Psoas muscle (tissue), 8 donors: ENCODE measurements around the gene CAMTA1. TPM values are rescaled to one million over a fixed set of nuclear protein-coding genes. Genes with fewer than 3 reads are reported as not detected.

Source experiments
- ATAC-seq, 4 donors: fragments of 200-7000 bp; cut with Tn5 transposase; one replicate each; pipeline ENCODE4 v1.9.1; 2020; ENCODE audit warnings: moderate library complexity in 3 of 4, mild to moderate bottlenecking in 2 of 4
- DNase-seq, 2 donors: peaks; one replicate each; pipeline ENCODE4 v3.0.0-alpha.2; 2020
- H3K27ac ChIP-seq: fragments of 200-600 bp; one replicate; pipeline ENCODE4 v1.8.0; 2022
- H3K27me3 ChIP-seq, 3 donors: fragments of 200-600 bp in 1 of 3; one replicate each; pipeline versions ENCODE4 v1.6.1 to v1.8.0; 2013 to 2022; ENCODE audit warnings: low read length in 2 of 3, mild to moderate bottlenecking in 2 of 3, moderate library complexity in 1 of 3; ENCODE audit not compliant: insufficient read depth in 3 of 3
- H3K36me3 ChIP-seq, 2 donors: fragments of 200-600 bp in 1 of 2; one replicate each; pipeline versions ENCODE4 v1.6.1 to v1.8.0; 2013 to 2022; ENCODE audit warnings: low read depth in 1 of 2, mild to moderate bottlenecking in 1 of 2, moderate library complexity in 1 of 2; ENCODE audit not compliant: insufficient read depth in 1 of 2
- H3K4me1 ChIP-seq: fragments of 200-600 bp; one replicate; pipeline ENCODE4 v1.8.0; 2022
- H3K4me3 ChIP-seq: fragments of 200-600 bp; one replicate; pipeline ENCODE4 v1.8.0; 2022; ENCODE audit warnings: mild to moderate bottlenecking
- H3K9me3 ChIP-seq: fragments of 200-600 bp; one replicate; pipeline ENCODE4 v1.8.0; 2022
- WGBS, 3 donors: extraction: QIAGEN DNeasy Blood & Tissue Kit; methylation state at CpG; one replicate each; pipeline versions ENCODE4 v1.1.6 to v1.1.7; 2013; 5-methylcytosine and 5-hydroxymethylcytosine counted together
- intact Hi-C, 2 donors: fragments of 100-400 bp; cut with DNase I; formaldehyde crosslinking; loops; one replicate each; pipeline versions ENCODE4 v1.11.0 to v1.14.2; 2022
- polyA plus RNA-seq, 3 donors: library from polyadenylated mRNA; stranded (reverse); fragments of 200-250 nt; gene quantifications; one replicate each; pipeline ENCODE4 v1.2.3, GENCODE V29; 2013
- total RNA-seq, 4 donors: library from RNA; stranded (reverse); fragmentation: NEBNext Ultra II Directional in 2 of 4; extraction: Animal tissue kit (Norgen Biotek cat#: 25700) in 2 of 4; gene quantifications; one replicate each; pipeline versions ENCODE4 v1.2.1 to v1.2.4, GENCODE V29; 2021 to 2023
- TF ChIP-seq, protein P1 (sequence below): fragments of 200-600 bp; IDR thresholded peaks from one replicate; pipeline ENCODE4 v1.8.0; 2022; ENCODE audit warnings: antibody characterized with exemption
- donor health status: healthy with polysubstance abuse.
- donor health status: DM: no; HTN: no; CAD: no; lungs with moderate emphysema.
- donor health status: Bipolar disorder and iron deficiency.
- donor health status: healthy.
- donor health status: DM: yes; HTN: yes; CAD: no.
- donor health status: DM: no; HTN: no; CAD: no.
- donor health status: DM: no; HTN: no; CAD: no.
- donor health status: DM: yes; HTN: yes; CAD: no.

Gene CAMTA1
- total and polyA plus RNA-seq, 7 donors: 64.6 to 206 (median 76.5) TPM

DNA sequence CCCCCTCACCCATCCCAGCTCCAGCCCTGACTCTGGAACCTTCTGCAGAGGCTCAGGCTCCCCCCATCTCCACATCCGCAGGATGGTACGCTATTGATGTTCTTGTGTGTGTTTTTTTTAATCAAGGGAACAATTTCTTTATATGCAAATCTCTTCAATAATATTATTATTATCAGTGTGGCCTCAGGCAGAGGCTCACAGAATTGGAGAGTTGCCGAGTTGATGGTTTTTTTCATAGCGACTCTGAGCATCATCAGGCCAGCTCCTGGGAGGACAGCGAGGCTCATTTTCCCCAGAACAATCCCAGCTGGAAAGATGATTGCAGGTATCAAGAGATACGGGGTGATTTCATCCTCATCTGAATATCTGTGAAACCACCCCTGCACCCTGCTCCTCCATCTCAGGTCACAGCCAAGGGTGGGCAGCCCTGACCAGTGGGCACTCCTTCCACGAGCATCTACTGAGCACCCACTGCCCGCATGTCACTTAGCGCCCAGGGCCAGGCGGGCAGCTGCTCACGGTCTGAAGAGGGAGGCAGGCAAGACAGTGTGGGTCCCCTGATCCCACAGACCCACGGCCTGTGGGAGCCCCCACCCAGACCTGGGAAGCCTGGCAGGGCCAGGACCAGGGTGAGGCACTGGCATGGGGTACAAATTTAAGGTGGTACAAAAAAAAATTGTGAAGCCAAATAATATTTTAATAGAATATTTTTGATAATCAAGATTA is 740.2 kb downstream of the CAMTA1 start:
- H3K27ac ChIP-seq: no peak overlapping the region
- no peak for ATAC-seq
- H3K9me3 ChIP-seq: no peaks in the 10 kb centered on the region
- no peaks in the 10 kb centered on the region for H3K4me1 ChIP-seq
- H3K4me3 ChIP-seq: no peak overlapping the region
- peaks cover 0 to 4% (median 0%) of the 10 kb centered on the region in 3 donors for H3K27me3 ChIP-seq
- intact Hi-C loops: no loop called here
- TF ChIP-seq, protein P1, sequence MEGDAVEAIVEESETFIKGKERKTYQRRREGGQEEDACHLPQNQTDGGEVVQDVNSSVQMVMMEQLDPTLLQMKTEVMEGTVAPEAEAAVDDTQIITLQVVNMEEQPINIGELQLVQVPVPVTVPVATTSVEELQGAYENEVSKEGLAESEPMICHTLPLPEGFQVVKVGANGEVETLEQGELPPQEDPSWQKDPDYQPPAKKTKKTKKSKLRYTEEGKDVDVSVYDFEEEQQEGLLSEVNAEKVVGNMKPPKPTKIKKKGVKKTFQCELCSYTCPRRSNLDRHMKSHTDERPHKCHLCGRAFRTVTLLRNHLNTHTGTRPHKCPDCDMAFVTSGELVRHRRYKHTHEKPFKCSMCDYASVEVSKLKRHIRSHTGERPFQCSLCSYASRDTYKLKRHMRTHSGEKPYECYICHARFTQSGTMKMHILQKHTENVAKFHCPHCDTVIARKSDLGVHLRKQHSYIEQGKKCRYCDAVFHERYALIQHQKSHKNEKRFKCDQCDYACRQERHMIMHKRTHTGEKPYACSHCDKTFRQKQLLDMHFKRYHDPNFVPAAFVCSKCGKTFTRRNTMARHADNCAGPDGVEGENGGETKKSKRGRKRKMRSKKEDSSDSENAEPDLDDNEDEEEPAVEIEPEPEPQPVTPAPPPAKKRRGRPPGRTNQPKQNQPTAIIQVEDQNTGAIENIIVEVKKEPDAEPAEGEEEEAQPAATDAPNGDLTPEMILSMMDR: no peak
- peak in 1 of 2 donors; percentile 23 for DNase-seq
- no peaks in the 10 kb centered on the region for H3K36me3 ChIP-seq
- WGBS, 3 donors: 84 to 90% (median 88%) methylated on average over 12 of the region's 12 CpGs

DNA sequence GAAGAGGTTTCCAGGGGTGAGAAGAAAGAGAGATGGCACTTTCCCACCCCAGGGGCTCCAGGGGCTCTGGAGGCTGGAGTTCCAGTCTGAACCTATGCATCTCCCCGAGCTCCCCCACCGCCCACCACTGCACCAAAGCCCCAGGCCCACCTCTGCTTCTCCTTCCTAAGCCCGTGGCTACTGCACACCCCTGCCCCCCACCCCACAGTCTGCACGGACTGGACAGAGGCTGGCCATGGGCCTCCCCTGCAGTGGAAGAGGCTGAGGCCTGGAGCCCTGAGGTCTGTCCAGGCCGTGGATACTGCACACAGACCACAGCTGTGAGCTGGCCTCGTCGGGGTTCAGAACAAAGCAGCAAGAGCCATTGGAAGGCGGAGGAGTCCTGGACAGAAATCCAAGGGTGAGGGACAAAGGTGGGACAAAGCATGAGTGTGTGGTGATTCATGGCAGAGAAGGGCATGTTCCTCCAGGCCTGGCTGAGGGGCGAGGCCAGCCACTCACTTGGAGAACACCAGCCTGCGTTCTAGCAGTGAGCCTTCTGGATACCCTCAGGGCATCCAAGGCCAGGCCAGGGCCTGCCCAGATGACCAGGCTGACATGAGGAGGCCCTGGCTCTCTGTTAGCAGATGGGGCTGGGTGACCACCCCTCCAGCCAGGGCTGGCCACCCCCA is 741.1 kb downstream of the CAMTA1 start:
- TF ChIP-seq, protein P1: no peak
- ATAC-seq (no peak), DNase-seq (peak in 1 of 2 donors; percentile 39)
- intact Hi-C loops: no loop called here
- no peak overlapping the region for H3K4me3 ChIP-seq
- H3K27me3 ChIP-seq: peaks cover 0 to 4% (median 0%) of the 10 kb centered on the region in 3 donors
- no peaks in the 10 kb centered on the region for H3K36me3 ChIP-seq
- H3K9me3 ChIP-seq: no peaks in the 10 kb centered on the region
- no peaks in the 10 kb centered on the region for H3K4me1 ChIP-seq
- 87 to 91% (median 88%) methylated on average over 10 of the region's 10 CpGs for WGBS, 3 donors
- H3K27ac ChIP-seq: no peak overlapping the region

DNA sequence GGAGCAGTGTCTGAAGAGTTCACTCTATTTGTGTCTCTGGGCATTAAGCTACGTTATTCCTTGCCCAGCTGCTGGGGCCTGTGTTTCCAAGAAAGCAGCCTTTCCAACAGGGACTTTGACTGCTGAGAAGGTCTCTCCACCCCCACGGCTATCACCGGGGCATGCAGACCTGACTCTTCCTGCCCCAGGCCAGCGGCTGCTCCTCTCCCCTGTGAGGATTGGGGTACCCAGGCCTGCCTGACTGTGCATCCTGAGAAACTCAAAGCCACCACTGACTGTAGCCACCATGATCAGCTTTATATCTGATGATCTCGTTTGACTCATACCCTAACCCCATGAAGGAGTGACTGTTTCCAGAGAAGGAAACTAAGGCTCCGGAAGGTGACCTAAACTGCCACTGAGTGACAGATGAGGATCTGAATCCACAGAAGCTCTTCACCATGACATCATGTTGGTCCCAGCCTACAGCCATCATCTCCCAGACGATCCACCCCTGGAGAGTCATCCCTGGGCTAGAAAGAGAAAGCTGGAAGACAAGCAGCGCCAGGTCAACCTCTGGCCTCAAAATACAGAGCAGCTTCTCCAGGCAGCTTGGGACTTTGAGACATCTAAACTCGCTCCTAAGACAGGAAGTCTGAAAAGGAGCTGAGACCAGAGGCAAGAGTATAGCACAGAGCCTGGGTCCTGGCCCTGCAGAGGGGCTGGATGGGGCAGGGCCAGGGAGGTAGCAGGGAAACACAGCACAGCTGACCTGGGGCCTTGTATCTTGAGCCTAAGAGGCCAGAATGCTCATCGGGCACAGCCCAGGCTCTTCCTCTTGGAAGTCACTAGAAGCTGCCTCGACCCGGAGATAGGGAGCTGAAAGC is 741.8 kb downstream of the CAMTA1 start:
- Histone ChIP-seq H3K27ac (no peak overlapping the region), H3K27me3 (peaks cover 0 to 8% (median 0%) of the 10 kb centered on the region in 3 donors), H3K36me3 (no peaks in the 10 kb centered on the region), H3K9me3 (no peaks in the 10 kb centered on the region), H3K4me1 (no peaks in the 10 kb centered on the region), H3K4me3 (no peak overlapping the region)
- peak in 1 of 2 donors; percentile 26 for DNase-seq
- intact Hi-C loops: no loop called here
- ATAC-seq: no peak
- TF ChIP-seq, protein P1: no peak
- WGBS, 3 donors: 84 to 87% (median 86%) methylated on average over 12 of the region's 12 CpGs

DNA sequence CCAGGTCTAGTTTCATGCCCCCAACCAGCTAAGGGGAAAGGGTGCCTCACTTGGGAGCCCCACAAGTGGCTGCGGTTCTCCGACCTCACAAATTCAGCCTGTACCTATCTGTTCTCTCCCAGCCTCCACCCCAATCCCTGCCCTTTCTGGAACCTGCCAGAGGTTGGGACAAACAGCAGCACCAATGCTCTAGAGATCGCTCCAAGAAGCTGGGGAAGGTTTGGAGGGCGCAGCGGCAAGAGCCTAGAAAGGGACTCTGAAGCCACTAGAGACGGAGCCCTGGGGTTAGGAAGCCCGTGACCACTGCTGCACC is 742.4 kb downstream of the CAMTA1 start:
- peaks cover 0 to 8% (median under 1%) of the 10 kb centered on the region in 3 donors for H3K27me3 ChIP-seq
- no peak overlapping the region for H3K4me3 ChIP-seq
- H3K36me3 ChIP-seq: no peaks in the 10 kb centered on the region
- H3K4me1 ChIP-seq: no peaks in the 10 kb centered on the region
- no peak overlapping the region for H3K27ac ChIP-seq
- no peaks in the 10 kb centered on the region for H3K9me3 ChIP-seq
- ATAC-seq (no peak), DNase-seq (peak in 1 of 2 donors; percentile 11)
- WGBS, 3 donors: 89 to 94% (median 94%) methylated on average over 7 of the region's 7 CpGs
- TF ChIP-seq, protein P1: no peak
- intact Hi-C loops: no loop called here
